ENCODE results near the gene RUNX3. TPM values are rescaled to one million over a fixed set of nuclear protein-coding genes. Genes with fewer than 3 reads are reported as not detected.

RUNX3 gene
- total RNA-seq, 1 donor from 2014 or later: 2.0 TPM

- no peak for DNase-seq (ENCODE audit: low spot score)
- intact Hi-C loops (cut with DNase I): no loop called here
- no peak for ATAC-seq
These were observed 52.0 kb downstream of the RUNX3 start for GRCh38 chr1:24878045-24878444.

DNA sequence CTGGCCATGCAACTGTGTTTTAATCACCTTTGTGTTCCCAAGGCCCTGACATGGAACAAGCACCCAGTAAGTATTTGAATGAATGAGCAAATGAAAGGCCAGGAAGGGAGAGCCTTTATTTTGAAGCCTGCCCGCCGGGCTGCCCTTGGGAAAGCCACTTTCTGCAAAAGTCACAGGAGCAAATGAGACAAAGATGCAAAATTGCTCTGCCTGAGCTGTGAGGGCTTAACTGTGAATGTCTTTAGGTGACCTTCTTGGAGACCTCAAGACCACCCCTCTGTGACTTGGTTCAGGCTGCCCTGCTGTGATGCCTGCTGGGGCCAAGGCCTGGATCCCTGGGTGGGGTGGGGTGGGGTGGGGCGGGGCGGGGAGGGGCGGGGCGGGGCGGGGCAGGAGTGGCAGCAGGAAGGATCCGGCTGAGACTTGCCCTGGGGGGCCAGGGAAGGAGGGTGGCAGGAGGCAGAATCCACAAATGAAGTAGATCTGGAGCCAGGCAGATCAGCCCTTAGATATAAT is 54.0 kb downstream of the RUNX3 start:
- ATAC-seq: no peak
- no peak for DNase-seq (ENCODE audit: low spot score)
- intact Hi-C loops (cut with DNase I): no loop called here

GRCh38 chr1:24875257-24875656 is 54.8 kb downstream of the RUNX3 start:
- no peak for ATAC-seq
- intact Hi-C loops (cut with DNase I): no loop called here
- no peak for DNase-seq (ENCODE audit: low spot score)

- intact Hi-C loops (cut with DNase I): no loop called here
- ATAC-seq: no peak
These were observed 55.4 kb downstream of the RUNX3 start for GRCh38 chr1:24874611-24875234.

DNA sequence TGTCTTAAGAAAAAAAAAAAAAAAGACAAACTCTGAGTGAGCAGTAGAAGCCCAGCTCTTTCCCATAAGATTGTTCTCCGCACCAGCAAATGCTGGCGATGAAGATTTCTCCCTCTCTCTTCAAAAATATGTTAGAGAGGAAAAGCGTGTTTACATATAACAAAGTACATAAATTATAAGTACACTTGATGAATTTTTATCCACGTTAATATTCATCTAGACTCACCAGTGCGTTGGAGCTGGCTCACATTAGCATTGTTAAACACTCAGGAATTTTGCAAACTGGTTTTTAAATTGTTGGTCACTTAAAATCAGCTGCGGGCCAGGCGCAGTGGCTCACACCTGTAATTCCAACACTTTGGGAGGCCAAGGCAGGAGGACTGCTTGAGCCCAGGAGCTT is 56.0 kb downstream of the RUNX3 start:
- no peak for ATAC-seq
- no peak for DNase-seq (ENCODE audit: low spot score)
- intact Hi-C loops (cut with DNase I): no loop called here

More at GRCh38 chr1:24874611-24875234, 55.4 kb downstream of the RUNX3 start:
- DNase-seq (ENCODE audit: low spot score): no peak

- ATAC-seq (no peak), DNase-seq (ENCODE audit: low spot score) (no peak)
- intact Hi-C loops (cut with DNase I): no loop called here
These were observed 56.9 kb downstream of the RUNX3 start for GRCh38 chr1:24873148-24873547.

- ATAC-seq (peak; percentile 76), DNase-seq (ENCODE audit: low spot score) (no peak)
- intact Hi-C loops (cut with DNase I): no loop called here
These were observed 57.8 kb downstream of the RUNX3 start for GRCh38 chr1:24872061-24872850.

- intact Hi-C loops (cut with DNase I): no loop called here
- DNase-seq (ENCODE audit: low spot score): no peak
- no peak for ATAC-seq
These were observed 58.7 kb downstream of the RUNX3 start for GRCh38 chr1:24871306-24871901.

DNA sequence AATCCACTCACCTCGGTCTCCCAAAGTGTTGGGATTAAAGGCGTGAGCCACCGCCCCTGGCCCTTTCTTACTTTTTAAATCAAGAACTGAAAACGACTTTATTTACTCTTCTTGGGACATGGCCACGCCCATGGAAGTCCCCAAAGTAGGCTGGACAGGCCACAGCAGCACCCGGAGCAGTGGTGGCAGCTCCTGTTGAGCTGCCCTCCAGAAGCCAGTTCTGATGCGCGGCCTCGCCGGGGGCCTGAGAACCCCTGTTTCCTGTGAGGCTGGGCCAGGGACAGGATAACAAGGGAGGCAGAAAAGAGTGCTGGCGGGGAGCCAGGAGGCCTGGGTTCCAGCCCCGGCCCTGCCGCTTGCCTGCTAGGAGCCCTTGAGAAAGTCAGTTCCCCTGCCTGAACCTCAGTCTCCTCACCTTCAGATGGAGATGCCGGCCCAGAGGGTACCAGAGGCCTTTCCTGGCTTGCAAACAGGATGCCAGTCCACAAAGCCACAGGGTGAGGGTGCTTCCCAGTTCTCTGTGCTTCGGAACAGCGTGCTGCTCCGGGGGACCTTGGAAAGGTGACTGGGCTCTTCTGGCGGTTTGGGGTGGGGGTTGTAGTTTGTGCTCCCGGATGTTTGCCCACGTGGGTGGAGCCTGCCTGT is 59.4 kb downstream of the RUNX3 start:
- no peak for ATAC-seq
- intact Hi-C loops (cut with DNase I): no loop called here
- no peak for DNase-seq (ENCODE audit: low spot score)

DNA sequence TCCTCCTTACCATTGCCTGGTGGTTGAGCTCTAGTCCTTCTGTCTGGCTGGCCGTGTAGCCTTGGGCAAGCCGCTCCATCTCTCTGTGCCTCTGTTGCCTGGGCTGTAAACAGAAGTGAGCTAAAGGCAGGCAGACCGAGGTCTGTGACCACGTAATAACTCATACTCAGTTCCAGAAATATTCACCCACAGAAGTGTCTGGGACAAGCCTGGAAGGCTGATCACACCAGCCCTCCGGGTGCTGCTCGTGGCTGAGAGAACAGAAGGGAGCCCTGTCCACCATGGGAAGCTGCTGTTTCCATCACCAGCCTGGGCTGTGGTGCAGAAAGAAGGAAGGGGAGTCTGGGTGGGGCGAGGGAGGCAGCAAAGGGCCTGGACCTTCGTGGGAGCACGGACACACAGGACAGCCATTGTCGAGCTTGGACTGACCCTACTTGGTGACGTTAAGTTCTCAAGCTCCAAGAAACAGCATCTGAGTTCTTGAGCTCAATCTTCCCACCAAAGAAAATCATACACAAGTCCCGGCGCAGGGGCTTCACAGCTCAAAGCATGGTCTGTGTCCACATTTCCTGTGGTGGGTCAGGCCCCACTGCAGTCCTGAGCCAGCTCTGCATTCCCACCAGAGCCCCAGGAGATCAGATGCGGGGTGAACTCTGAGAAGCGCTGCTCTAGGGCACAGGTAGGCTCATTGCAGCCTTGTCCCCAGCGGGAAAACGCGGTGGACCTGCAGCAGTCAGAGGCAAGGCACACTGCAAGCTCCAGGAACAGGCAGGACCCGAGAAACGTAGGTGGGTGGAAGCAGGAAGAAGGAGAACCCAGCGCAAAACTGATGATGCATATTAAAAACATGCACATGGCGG is 61.8 kb downstream of the RUNX3 start:
- ATAC-seq (no peak), DNase-seq (ENCODE audit: low spot score) (no peak)
- intact Hi-C loops (cut with DNase I): loop anchor here (10.0 kb wide), 1 partner anchor 347 kb away; no protein-coding TSS in a partner anchor

GRCh38 chr1:24867084-24867870 is 62.8 kb downstream of the RUNX3 start:
- ATAC-seq: no peak
- intact Hi-C loops (cut with DNase I): loop anchor here (10.0 kb wide), 1 partner anchor 348 kb away; no protein-coding TSS in a partner anchor
- no peak for DNase-seq (ENCODE audit: low spot score)

- ATAC-seq (no peak), DNase-seq (ENCODE audit: low spot score) (no peak)
- intact Hi-C loops (cut with DNase I): loop anchor here (10.0 kb wide), 1 partner anchor 348 kb away; no protein-coding TSS in a partner anchor
These were observed 63.6 kb downstream of the RUNX3 start for GRCh38 chr1:24866211-24867083.

DNA sequence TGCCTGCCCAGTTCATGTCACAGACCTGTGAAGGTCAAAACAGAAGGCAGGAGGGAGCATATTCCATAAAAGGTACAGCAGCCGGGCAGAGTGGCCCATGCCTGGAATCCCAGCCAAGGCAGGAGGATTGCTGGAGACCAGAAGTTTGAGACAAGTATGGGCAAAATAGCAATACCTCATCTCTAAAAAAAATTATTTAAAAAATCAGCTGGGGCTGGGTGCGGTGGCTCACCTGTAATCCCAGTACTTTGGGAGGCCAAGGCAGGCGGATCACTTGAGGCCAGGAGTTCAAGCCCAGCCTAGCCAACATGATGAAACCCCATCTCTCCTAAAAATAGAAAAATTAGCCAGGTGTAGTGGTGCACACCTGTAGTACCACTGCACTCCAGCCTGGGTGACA is 64.5 kb downstream of the RUNX3 start:
- intact Hi-C loops (cut with DNase I): loop anchor here (10.0 kb wide), 1 partner anchor 349 kb away; no protein-coding TSS in a partner anchor
- DNase-seq (ENCODE audit: low spot score) (no peak), ATAC-seq (no peak)

DNA sequence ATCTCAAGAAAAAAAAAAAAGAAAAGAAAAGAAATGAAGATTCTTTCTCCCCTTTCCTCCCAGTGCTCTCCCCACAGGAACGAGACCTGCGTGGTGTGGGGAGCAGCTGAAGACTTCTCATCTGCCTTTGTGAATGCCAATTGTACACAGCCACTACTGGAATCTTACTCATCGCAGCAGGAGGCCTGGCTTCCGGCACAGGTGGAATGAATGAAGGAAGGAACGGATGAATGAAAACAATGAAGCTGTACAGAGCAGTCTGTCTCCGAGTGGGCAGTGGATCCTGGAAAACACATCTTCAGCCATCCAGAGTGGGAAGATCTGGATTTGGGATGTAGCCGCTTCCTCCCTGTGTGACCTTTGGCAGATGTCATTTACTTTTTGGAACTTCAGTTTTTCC is 64.9 kb downstream of the RUNX3 start:
- DNase-seq (ENCODE audit: low spot score): no peak
- intact Hi-C loops (cut with DNase I): loop anchor here (10.0 kb wide), 1 partner anchor 350 kb away; no protein-coding TSS in a partner anchor
- ATAC-seq: no peak

DNA sequence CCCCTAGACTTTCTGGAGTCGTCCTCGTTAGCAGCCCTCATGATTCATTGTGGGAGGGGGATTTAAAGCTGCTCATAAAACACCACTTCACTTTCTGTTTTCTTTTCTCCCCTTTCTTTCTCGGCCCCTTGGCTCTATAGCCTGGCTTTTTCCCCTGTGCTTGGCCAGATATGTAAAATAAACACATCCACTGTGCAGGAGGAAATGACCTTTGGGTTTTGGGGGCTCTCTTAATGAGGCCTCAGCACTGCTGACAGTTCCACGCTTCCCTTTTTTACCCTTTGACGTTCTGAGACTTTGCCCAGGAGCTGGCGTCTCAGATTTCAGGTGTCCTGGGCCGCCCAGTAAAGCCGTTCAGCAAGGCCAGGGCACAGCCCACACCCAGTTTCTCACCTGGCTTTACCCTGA is 65.7 kb downstream of the RUNX3 start:
- DNase-seq (ENCODE audit: low spot score): no peak
- intact Hi-C loops (cut with DNase I): loop anchor here (10.0 kb wide), 1 partner anchor 350 kb away; no protein-coding TSS in a partner anchor
- ATAC-seq: no peak

- no peak for ATAC-seq
- intact Hi-C loops (cut with DNase I): loop anchor here (10.0 kb wide), 1 partner anchor 352 kb away; no protein-coding TSS in a partner anchor
- DNase-seq (ENCODE audit: low spot score): no peak
These were observed 67.1 kb downstream of the RUNX3 start for GRCh38 chr1:24862775-24863483.

Data from sciatic nerve (tissue), 2 donors.